WTC11 (cell line): Measurements from ENCODE around the gene CORIN. TPM values are rescaled to one million over a fixed set of nuclear protein-coding genes. Genes with fewer than 3 reads are reported as not detected.

Experiments used
- ATAC-seq: fragments of 200-7000 bp; cut with Tn5 transposase; 2 replicates; pipeline ENCODE4 v1.10.0; 2021; ENCODE audit warnings: mild to moderate bottlenecking, moderate library complexity
- CTCF ChIA-PET: fragments of 300-600 bp; sonication (Branson Sonifier 250); formaldehyde crosslinking; loops from one replicate; lab custom pipeline; 2021; ENCODE audit warnings: antibody characterized with exemption; lab: Charles Lee
- POLR2A ChIA-PET: fragments of 350-600 bp; sonication (Branson Sonifier 250); formaldehyde crosslinking; loops from one replicate; lab custom pipeline; 2021; ENCODE audit warnings: antibody characterized with exemption; lab: Charles Lee
- DNase-seq: peaks from one replicate; pipeline ENCODE4 v3.0.0; 2021; ENCODE audit warnings: low spot score
- H3K27ac Mint-ChIP-seq: 2 replicates; pipeline ENCODE4 v1.8.0; 2021; ENCODE audit warnings: mixed read lengths
- H3K27me3 Mint-ChIP-seq: 2 replicates; pipeline ENCODE4 v1.8.0; 2021; ENCODE audit warnings: low read depth, mild to moderate bottlenecking, moderate library complexity, mixed read lengths
- H3K36me3 Mint-ChIP-seq: 2 replicates; pipeline ENCODE4 v1.8.0; 2021; ENCODE audit warnings: mixed read lengths
- H3K4me1 Mint-ChIP-seq: 2 replicates; pipeline ENCODE4 v1.8.0; 2022; ENCODE audit warnings: mixed read lengths
- H3K4me3 Mint-ChIP-seq: 2 replicates; pipeline ENCODE4 v1.8.0; 2021; ENCODE audit warnings: mild to moderate bottlenecking, moderate library complexity, mixed read lengths
- H3K9me3 Mint-ChIP-seq: 2 replicates; pipeline ENCODE4 v1.8.0; 2021; ENCODE audit warnings: mixed read lengths
- AFF4 ChIP-seq: sonication (generic); formaldehyde crosslinking; IDR thresholded peaks from 2 replicates; pipeline ENCODE4 v1.8.1; 2023; ENCODE audit warnings: mild to moderate bottlenecking, missing genetic modification reagents, borderline replicate concordance
- ATF1 ChIP-seq: sonication (generic); formaldehyde crosslinking; IDR thresholded peaks from 2 replicates; pipeline ENCODE4 v1.8.1; 2023; ENCODE audit warnings: mild to moderate bottlenecking, moderate library complexity, missing genetic modification reagents
- ATF3 ChIP-seq: sonication (generic); formaldehyde crosslinking; conservative IDR thresholded peaks from 2 replicates; pipeline ENCODE4 v1.8.1; 2022; ENCODE audit warnings: mild to moderate bottlenecking, missing genetic modification reagents
- E2F5 ChIP-seq: sonication (generic); formaldehyde crosslinking; IDR thresholded peaks from 2 replicates; pipeline ENCODE4 v1.8.1; 2022; ENCODE audit warnings: mild to moderate bottlenecking, moderate library complexity, missing genetic modification reagents
- EMX1 ChIP-seq: fragments of 250-450 bp; sonication (Bioruptor Pico); IDR thresholded peaks from 2 replicates; pipeline ENCODE4 v1.8.0; 2021; ENCODE audit warnings: mild to moderate bottlenecking
- ESRRA ChIP-seq: sonication (generic); formaldehyde crosslinking; IDR thresholded peaks from 2 replicates; pipeline ENCODE4 v1.8.1; 2022; ENCODE audit warnings: mild to moderate bottlenecking, missing genetic modification reagents, borderline replicate concordance
- FOXJ3 ChIP-seq: sonication (generic); formaldehyde crosslinking; IDR thresholded peaks from 2 replicates; pipeline ENCODE4 v1.9.0; 2021; ENCODE audit warnings: missing genetic modification reagents, mild to moderate bottlenecking, borderline replicate concordance
- FOXK1 ChIP-seq: sonication (generic); formaldehyde crosslinking; IDR thresholded peaks from 2 replicates; pipeline ENCODE4 v1.8.0; 2022; ENCODE audit warnings: mild to moderate bottlenecking, moderate library complexity, missing genetic modification reagents
- JAZF1 ChIP-seq: fragments of 250-450 bp; sonication (Bioruptor Pico); IDR thresholded peaks from 2 replicates; pipeline ENCODE4 v1.9.0; 2021; ENCODE audit warnings: moderate library complexity, mild to moderate bottlenecking, inconsistent platforms
- JUN ChIP-seq: sonication (generic); formaldehyde crosslinking; IDR thresholded peaks from 2 replicates; pipeline ENCODE4 v1.8.0; 2023; ENCODE audit warnings: mild to moderate bottlenecking, missing genetic modification reagents
- NFE2L1 ChIP-seq: sonication (generic); formaldehyde crosslinking; IDR thresholded peaks from 2 replicates; pipeline ENCODE4 v1.8.1; 2023; ENCODE audit warnings: missing genetic modification reagents
- NFYB ChIP-seq: sonication (generic); formaldehyde crosslinking; conservative IDR thresholded peaks from 2 replicates; pipeline ENCODE4 v1.8.0; 2022; ENCODE audit warnings: low read depth, missing genetic modification reagents
- NR3C1 ChIP-seq: sonication (generic); formaldehyde crosslinking; conservative IDR thresholded peaks from 2 replicates; pipeline ENCODE4 v1.8.1; 2023; ENCODE audit warnings: low read depth, mild to moderate bottlenecking, missing genetic modification reagents
- PRDM15 ChIP-seq: sonication (generic); formaldehyde crosslinking; IDR thresholded peaks from 2 replicates; pipeline ENCODE4 v1.8.0; 2022; ENCODE audit warnings: missing genetic modification reagents
- PRRX2 ChIP-seq: fragments of 250-450 bp; sonication (Bioruptor Pico); IDR thresholded peaks from 2 replicates; pipeline ENCODE4 v1.8.0; 2021; ENCODE audit warnings: mild to moderate bottlenecking
- RORB ChIP-seq: fragments of 250-450 bp; sonication (Bioruptor Pico); IDR thresholded peaks from 2 replicates; pipeline ENCODE4 v1.9.0; 2021; ENCODE audit warnings: mild to moderate bottlenecking
- TCF7 ChIP-seq: sonication (generic); formaldehyde crosslinking; IDR thresholded peaks from 2 replicates; pipeline ENCODE4 v1.8.0; 2022; ENCODE audit warnings: mild to moderate bottlenecking, low read depth, missing genetic modification reagents, moderate library complexity
- TEAD4 ChIP-seq: sonication (generic); formaldehyde crosslinking; IDR thresholded peaks from 2 replicates; pipeline ENCODE4 v1.8.0; 2022; ENCODE audit warnings: mild to moderate bottlenecking, missing genetic modification reagents
- total RNA-seq: library from RNA; stranded (reverse); gene quantifications from 3 replicates; pipeline ENCODE4 v1.2.3, GENCODE V29; 2021
- TF ChIP-seq, protein P1 (sequence below): fragments of 250-450 bp; sonication (Bioruptor Pico); IDR thresholded peaks from 2 replicates; pipeline ENCODE4 v1.8.0; 2021; ENCODE audit warnings: mild to moderate bottlenecking
- TF ChIP-seq, protein P2 (sequence below): sonication (generic); formaldehyde crosslinking; IDR thresholded peaks from 2 replicates; pipeline ENCODE4 v1.8.1; 2022; ENCODE audit warnings: low read depth, missing genetic modification reagents, borderline replicate concordance
- TF ChIP-seq, protein P3 (sequence below): fragments of 250-450 bp; sonication (Bioruptor Pico); IDR thresholded peaks from 2 replicates; pipeline ENCODE4 v2.1.2; 2022; ENCODE audit warnings: mild to moderate bottlenecking, moderate library complexity

The CORIN gene
- total RNA-seq, 1 experiment from 2014 or later: 0.33 TPM

GRCh38 chr4:47744253-47744652 is 93.6 kb downstream of the CORIN start (continued):
- TF ChIP-seq, protein P1, sequence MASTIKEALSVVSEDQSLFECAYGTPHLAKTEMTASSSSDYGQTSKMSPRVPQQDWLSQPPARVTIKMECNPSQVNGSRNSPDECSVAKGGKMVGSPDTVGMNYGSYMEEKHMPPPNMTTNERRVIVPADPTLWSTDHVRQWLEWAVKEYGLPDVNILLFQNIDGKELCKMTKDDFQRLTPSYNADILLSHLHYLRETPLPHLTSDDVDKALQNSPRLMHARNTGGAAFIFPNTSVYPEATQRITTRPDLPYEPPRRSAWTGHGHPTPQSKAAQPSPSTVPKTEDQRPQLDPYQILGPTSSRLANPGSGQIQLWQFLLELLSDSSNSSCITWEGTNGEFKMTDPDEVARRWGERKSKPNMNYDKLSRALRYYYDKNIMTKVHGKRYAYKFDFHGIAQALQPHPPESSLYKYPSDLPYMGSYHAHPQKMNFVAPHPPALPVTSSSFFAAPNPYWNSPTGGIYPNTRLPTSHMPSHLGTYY (CRISPR knock-in tag): no peak
- TF ChIP-seq, protein P2, sequence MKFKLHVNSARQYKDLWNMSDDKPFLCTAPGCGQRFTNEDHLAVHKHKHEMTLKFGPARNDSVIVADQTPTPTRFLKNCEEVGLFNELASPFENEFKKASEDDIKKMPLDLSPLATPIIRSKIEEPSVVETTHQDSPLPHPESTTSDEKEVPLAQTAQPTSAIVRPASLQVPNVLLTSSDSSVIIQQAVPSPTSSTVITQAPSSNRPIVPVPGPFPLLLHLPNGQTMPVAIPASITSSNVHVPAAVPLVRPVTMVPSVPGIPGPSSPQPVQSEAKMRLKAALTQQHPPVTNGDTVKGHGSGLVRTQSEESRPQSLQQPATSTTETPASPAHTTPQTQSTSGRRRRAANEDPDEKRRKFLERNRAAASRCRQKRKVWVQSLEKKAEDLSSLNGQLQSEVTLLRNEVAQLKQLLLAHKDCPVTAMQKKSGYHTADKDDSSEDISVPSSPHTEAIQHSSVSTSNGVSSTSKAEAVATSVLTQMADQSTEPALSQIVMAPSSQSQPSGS (CRISPR knock-in tag): no peak
- TF ChIP-seq, protein P3, sequence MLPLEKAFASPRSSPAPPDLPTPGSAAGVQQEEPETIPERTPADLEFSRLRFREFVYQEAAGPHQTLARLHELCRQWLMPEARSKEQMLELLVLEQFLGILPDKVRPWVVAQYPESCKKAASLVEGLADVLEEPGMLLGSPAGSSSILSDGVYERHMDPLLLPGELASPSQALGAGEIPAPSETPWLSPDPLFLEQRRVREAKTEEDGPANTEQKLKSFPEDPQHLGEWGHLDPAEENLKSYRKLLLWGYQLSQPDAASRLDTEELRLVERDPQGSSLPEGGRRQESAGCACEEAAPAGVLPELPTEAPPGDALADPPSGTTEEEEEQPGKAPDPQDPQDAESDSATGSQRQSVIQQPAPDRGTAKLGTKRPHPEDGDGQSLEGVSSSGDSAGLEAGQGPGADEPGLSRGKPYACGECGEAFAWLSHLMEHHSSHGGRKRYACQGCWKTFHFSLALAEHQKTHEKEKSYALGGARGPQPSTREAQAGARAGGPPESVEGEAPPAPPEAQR (CRISPR knock-in tag): no peak
- no peak for TF ChIP-seq PRRX2 (CRISPR knock-in tag)
- TF ChIP-seq, all 79 proteins: peak for 0

DNA sequence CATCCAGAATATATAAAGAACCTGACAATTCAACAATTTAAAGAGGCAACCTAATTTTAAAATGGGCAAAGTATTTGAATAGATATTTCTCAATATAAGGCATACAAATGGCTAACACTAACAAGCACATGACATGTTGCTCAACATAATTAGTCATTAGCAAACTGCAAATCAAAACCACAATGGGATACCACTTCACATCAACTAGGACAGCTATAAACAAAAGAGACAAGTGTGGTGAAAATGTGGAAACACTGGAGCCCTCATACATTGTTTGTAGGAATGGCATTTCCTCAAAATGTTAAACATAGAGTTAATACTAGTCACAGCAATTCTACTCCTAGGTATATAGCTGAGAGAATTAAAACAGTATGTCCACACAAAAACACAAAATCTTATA is 96.7 kb downstream of the CORIN start:
- POLR2A ChIA-PET: no interaction called here
- peaks cover 30% of the 10 kb centered on the region for H3K9me3 Mint-ChIP-seq

More for the DNA sequence above, 96.7 kb downstream of the CORIN start:
- Mint-ChIP-seq H3K4me1 (no peaks in the 10 kb centered on the region), H3K27me3 (no peaks in the 10 kb centered on the region), H3K36me3 (peaks cover 19% of the 10 kb centered on the region), H3K27ac (no peak overlapping the region), H3K4me3 (no peak overlapping the region)
- DNase-seq (no peak), ATAC-seq (no peak)
- TF ChIP-seq TCF7 (no peak), NFE2L1 (no peak), ESRRA (CRISPR knock-in tag) (no peak), NFYB (CRISPR knock-in tag) (no peak), AFF4 (no peak), JAZF1 (CRISPR knock-in tag) (no peak), FOXK1 (CRISPR knock-in tag) (no peak), FOXJ3 (CRISPR knock-in tag) (no peak), EMX1 (CRISPR knock-in tag) (no peak), E2F5 (CRISPR knock-in tag) (no peak), TEAD4 (CRISPR knock-in tag) (no peak), PRDM15 (CRISPR knock-in tag) (no peak), ATF1 (CRISPR knock-in tag) (no peak), JUN (CRISPR knock-in tag) (no peak), RORB (CRISPR knock-in tag) (no peak), NR3C1 (CRISPR knock-in tag) (no peak), ATF3 (CRISPR knock-in tag) (no peak)
- CTCF ChIA-PET: no interaction called here
